Pancreas (tissue), 10 donors: Measurements from ENCODE around the gene SEL1L. TPM values are rescaled to one million over a fixed set of nuclear protein-coding genes. Genes with fewer than 3 reads are reported as not detected.
"Not testable (repeated sequence)": the region's sequence is repeated elsewhere in the genome, so short reads cannot be mapped to it uniquely, and the experiment has no call there.

Experiments used
- ATAC-seq, 4 donors: fragments of 200-7000 bp; cut with Tn5 transposase; one replicate each; pipeline versions ENCODE4 v1.8.0 to v1.9.1; 2020; ENCODE audit warnings: mild to moderate bottlenecking in 4 of 4, moderate library complexity in 4 of 4
- DNase-seq, 6 donors: peaks; one replicate each; pipeline ENCODE4 v3.0.0-alpha.2; 2020
- FAIRE-seq: peaks from 2 replicates; lab custom pipeline; 2012; peaks lifted over from hg19 to GRCh38; lab: Jason Lieb, UNC
- H3K27ac ChIP-seq, 4 donors: fragments of 200-600 bp; sonication (generic); 1 replicate in 3 of 4; 2 replicates in 1 of 4; pipeline versions ENCODE4 v1.5.0 to v1.8.0; 2020
- H3K27me3 ChIP-seq, 4 donors: fragments of 200-600 bp; one replicate each; pipeline ENCODE4 v1.8.0; 2021
- H3K36me3 ChIP-seq, 3 donors: fragments of 200-600 bp; sonication (generic) in 1 of 3; one replicate each; pipeline versions ENCODE4 v1.5.0 to v1.8.0; 2020 to 2021
- H3K4me1 ChIP-seq, 3 donors: fragments of 200-600 bp; one replicate each; pipeline ENCODE4 v1.8.0; 2021
- H3K4me3 ChIP-seq, 4 donors: fragments of 200-600 bp; sonication (generic) in 2 of 4; one replicate each; pipeline versions ENCODE4 v1.5.0 to v1.8.0; 2020 to 2021
- H3K9me3 ChIP-seq, 4 donors: fragments of 200-600 bp; one replicate each; pipeline ENCODE4 v1.8.0; 2021
- whole genome bisulfite sequencing, 2 donors: extraction: QIAGEN DNeasy Blood & Tissue Kit; methylation state at CpG; one replicate each; pipeline ENCODE4 v1.1.7; 2013; 5-methylcytosine and 5-hydroxymethylcytosine counted together
- intact Hi-C, 3 donors: fragments of 100-400 bp; cut with DNase I; formaldehyde crosslinking; loops; one replicate each; pipeline versions ENCODE4 v1.11.1 to v1.14.2; 2022
- polyA plus RNA-seq, 2 donors: library from polyadenylated mRNA; stranded (reverse); fragments of 200-250 nt; gene quantifications; one replicate each; pipeline ENCODE4 v1.2.3, GENCODE V29; 2013
- total RNA-seq, 6 donors: library from RNA; stranded (reverse); fragmentation: NEBNext Ultra II Directional in 4 of 6; extraction: Animal tissue kit (Norgen Biotek cat#: 25700) in 4 of 6; gene quantifications; one replicate each; pipeline versions ENCODE4 v1.2.1 to v1.2.4, GENCODE V29; 2021 to 2023
- TF ChIP-seq, protein P1 (sequence below), 4 donors: fragments of 200-600 bp; sonication (generic) in 3 of 4; IDR thresholded peaks; one replicate each; pipeline versions ENCODE4 v1.5.0 to v1.8.0; 2021; ENCODE audit warnings: antibody characterized with exemption in 4 of 4
- donor health status: healthy with polysubstance abuse.
- donor health status: DM: no; HTN: no; CAD: no; lungs with moderate emphysema.
- donor health status: DM: no; HTN: no; CAD: no.
- donor health status: control.
- donor health status: control.
- donor health status: Bipolar disorder and iron deficiency.
- donor health status: DM: yes; HTN: yes; CAD: no.
- donor health status: DM: no; HTN: no; CAD: no.
- donor health status: DM: no; HTN: no; CAD: no.
- donor health status: DM: yes; HTN: yes; CAD: no.

Gene SEL1L
- total and polyA plus RNA-seq, 8 donors = 54.5 to 763 (median 423) TPM

DNA sequence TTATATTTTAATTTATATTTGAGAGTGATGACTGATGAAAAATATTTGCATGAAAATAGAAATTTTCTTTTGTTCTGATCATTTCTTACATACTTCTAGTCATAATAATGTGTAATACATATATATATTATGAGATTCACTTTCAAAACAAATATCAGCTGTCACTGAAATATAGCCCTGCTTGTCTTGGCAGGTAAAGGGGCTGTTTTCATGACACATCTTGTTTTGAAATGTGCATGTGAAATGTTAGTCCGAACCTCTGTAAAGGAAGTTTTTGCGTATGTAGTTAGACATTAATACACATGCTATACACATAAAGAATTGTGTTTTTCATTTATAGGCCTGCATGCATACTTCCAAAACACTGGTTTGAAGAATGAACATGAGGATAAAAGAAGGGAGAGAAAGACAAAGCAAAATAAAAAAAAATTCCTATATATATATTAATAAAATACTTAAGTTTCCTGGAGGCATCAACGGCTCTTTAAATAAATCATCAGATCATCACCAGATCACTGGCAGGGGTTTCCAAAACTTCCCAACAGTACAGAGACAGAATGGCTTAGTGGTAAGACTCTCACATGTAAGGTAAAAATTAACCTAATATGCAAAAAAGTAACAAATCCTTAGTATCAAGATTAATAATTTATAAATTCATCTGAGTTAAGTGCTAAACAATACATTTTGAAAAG lies 60.1 kb downstream of the SEL1L start:
- TF ChIP-seq, protein P1, sequence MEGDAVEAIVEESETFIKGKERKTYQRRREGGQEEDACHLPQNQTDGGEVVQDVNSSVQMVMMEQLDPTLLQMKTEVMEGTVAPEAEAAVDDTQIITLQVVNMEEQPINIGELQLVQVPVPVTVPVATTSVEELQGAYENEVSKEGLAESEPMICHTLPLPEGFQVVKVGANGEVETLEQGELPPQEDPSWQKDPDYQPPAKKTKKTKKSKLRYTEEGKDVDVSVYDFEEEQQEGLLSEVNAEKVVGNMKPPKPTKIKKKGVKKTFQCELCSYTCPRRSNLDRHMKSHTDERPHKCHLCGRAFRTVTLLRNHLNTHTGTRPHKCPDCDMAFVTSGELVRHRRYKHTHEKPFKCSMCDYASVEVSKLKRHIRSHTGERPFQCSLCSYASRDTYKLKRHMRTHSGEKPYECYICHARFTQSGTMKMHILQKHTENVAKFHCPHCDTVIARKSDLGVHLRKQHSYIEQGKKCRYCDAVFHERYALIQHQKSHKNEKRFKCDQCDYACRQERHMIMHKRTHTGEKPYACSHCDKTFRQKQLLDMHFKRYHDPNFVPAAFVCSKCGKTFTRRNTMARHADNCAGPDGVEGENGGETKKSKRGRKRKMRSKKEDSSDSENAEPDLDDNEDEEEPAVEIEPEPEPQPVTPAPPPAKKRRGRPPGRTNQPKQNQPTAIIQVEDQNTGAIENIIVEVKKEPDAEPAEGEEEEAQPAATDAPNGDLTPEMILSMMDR (IDR thresholded peaks at IDR 0.05) = no peak
- Histone ChIP-seq H3K27me3 (no peaks in the 10 kb centered on the region), H3K9me3 (no peaks in the 10 kb centered on the region), H3K27ac (peak overlapping the region in 2 of 4 donors; percentile 10 to 37), H3K4me1 (peaks cover 0 to 14% (median 4%) of the 10 kb centered on the region in 3 donors), H3K4me3 (no peak overlapping the region), H3K36me3 (peaks cover 0 to 41% (median 32%) of the 10 kb centered on the region in 3 donors)
- intact Hi-C loops = no loop called here
- FAIRE-seq (no peak), DNase-seq (no peak), ATAC-seq (no peak)
- 61 to 64% methylated on average over 3 of the region's 3 CpGs for WGBS, 2 donors

DNA sequence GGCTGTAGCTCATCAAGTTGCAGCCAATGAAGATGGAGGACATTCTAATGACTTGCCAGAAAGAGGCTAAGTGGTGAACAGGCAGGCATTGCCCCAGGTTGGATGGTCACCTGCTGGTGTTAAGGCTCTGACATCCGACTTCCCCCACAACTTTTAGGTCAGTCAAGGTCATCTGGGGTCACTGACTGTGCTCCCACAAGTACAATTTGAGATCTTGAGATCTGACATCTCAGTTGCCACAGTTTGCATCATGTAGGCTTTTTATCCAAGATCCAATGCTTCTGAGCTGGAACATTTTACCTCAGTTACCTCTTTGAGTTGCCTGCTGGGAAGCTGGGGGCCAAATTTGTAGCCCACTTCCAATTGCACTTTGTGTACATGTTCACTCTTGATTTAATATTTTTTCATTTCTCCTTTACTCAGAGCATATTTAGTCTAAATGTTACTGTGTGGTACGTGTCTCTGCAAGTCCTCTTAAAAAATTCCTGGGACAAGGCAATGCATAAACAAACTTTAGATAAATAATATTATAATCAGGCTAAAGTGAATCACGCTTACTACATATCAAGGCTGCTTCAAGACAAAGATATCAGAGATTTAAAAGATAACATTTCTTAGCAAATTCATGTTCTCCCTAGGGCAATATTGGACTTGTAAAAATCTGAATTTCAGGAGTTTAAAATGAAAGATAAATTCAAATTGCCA lies 61.4 kb downstream of the SEL1L start:
- intact Hi-C loops = no loop called here
- H3K27me3 ChIP-seq = no peaks in the 10 kb centered on the region
- no peaks in the 10 kb centered on the region for H3K9me3 ChIP-seq
- ATAC-seq (no peak), FAIRE-seq (no peak), DNase-seq (no peak)
- H3K4me3 ChIP-seq = no peak overlapping the region
- no peak overlapping the region for H3K27ac ChIP-seq
- H3K36me3 ChIP-seq = peaks cover 0 to 28% (median 24%) of the 10 kb centered on the region in 3 donors
- peaks cover 0 to 5% (median 4%) of the 10 kb centered on the region in 3 donors for H3K4me1 ChIP-seq
- TF ChIP-seq, protein P1 (IDR thresholded peaks at IDR 0.05) = no peak
- 67 to 80% methylated on average over 3 of the region's 3 CpGs for WGBS, 2 donors

DNA sequence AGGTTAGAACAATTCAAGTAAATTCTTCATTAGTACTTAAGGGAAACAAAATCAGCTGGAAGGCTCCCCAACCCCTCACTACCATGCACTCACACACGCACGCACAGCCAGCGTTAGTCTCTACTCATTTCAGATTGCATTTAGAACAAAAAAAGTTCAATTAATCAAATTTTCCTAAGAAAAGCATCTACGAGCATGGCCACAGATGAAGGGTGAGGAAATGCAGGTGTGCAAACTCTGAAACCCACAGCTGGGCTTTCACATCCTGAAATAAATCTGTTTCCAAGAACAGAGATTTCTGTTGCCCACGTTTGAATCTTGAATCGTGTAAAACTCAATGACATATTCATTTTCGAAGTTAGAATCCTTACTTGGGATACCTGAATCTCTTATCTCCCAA lies 62.6 kb downstream of the SEL1L start:
- Histone ChIP-seq H3K36me3 (peaks cover 0 to 19% (median 16%) of the 10 kb centered on the region in 3 donors), H3K4me1 (peaks cover 0 to 5% (median 4%) of the 10 kb centered on the region in 3 donors), H3K27me3 (no peaks in the 10 kb centered on the region), H3K4me3 (no peak overlapping the region), H3K9me3 (no peaks in the 10 kb centered on the region), H3K27ac (peak overlapping the region in 2 of 4 donors; percentile 15 to 45)
- FAIRE-seq (no peak), DNase-seq (no peak), ATAC-seq (peak in 1 of 4 donors; percentile 1)
- TF ChIP-seq, protein P1 (IDR thresholded peaks at IDR 0.05) = no peak
- intact Hi-C loops = no loop called here
- 37% methylated on average over 7 of the region's 7 CpGs for WGBS, 2 donors

DNA sequence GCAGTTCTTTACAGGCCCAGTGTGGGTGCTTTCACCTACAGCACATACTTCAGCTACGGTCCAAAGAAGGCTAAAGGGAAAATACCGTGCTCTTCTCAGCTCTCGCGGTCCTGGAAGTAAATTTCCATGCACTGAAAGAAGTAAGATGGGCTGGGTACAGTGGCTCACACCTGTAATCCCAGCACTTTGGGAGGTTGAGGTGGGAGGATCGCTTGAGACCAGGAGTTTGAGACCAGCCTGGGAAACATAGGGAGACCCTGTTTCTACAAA lies 63.2 kb downstream of the SEL1L start:
- WGBS, 2 donors = 56 to 62% methylated on average over 5 of the region's 5 CpGs
- peak in 3 of 4 donors; percentile 5 to 29 (median 11) for ATAC-seq
- H3K9me3 ChIP-seq, H3K27me3 ChIP-seq, DNase-seq, H3K4me3 ChIP-seq, intact Hi-C loops, H3K4me1 ChIP-seq, FAIRE-seq: not testable (repeated sequence)
- Histone ChIP-seq H3K36me3 (peaks cover 0 to 13% (median 11%) of the 10 kb centered on the region in 3 donors), H3K27ac (peak overlapping the region in 2 of 4 donors; percentile 15 to 45)

DNA sequence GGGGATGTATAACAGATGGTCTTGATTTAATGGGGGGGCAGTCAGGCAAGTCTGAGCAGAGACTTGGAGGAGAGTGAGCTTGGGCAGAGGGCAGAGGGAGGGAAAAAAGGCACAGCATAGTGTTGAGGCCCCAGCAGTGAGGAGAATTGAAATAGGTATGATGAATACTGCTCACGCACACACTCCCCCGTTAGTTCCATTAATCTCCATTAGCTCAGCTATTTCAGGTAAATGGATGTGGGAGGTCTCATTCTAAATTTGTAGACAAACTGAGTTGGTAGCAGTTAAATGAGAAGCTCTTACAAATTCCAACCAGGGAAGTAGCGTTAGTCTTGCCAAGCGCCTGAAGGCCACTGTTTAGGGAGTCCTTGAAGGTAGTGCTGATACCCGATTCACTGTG lies 66.8 kb downstream of the SEL1L start:
- FAIRE-seq (no peak), ATAC-seq (peak in 1 of 4 donors; percentile 3), DNase-seq (no peak)
- TF ChIP-seq, protein P1 (IDR thresholded peaks at IDR 0.05) = no peak
- WGBS, 2 donors = 20 to 32% methylated on average over 5 of the region's 5 CpGs
- intact Hi-C loops = no loop called here
- no peak overlapping the region for H3K4me3 ChIP-seq
- H3K27me3 ChIP-seq = no peaks in the 10 kb centered on the region
- H3K9me3 ChIP-seq = no peaks in the 10 kb centered on the region
- H3K4me1 ChIP-seq = no peaks in the 10 kb centered on the region
- H3K27ac ChIP-seq = no peak overlapping the region
- no peaks in the 10 kb centered on the region for H3K36me3 ChIP-seq
